Measurements from ENCODE around the gene CD2BP2. TPM values are rescaled to one million over a fixed set of nuclear protein-coding genes. Genes with fewer than 3 reads are reported as not detected.

The CD2BP2 gene
- total RNA-seq (2014; rRNA removed; shearing (Covaris generic)) (38.5 and 42.9 TPM in 2 replicates), polyA plus RNA-seq (2016; fragmentation: Nextera tagmentation; extraction: Ambion mirVana) (50.0 and 53.4 TPM in 2 replicates)

GRCh38 chr16:30355144-30355953, at the start of gene CD2BP2:
CD2BP2 (minus strand) TSS chr16:30355308; CDS start chr16:30354681, 627 bp downstream.
- Histone ChIP-seq H3K9ac (peak within 1 kb of the TSS; percentile 94), H2AFZ (peak within 1 kb of the TSS; percentile 79), H3K4me1 (ENCODE audit: insufficient read depth) (peaks cover 28% of the 10 kb centered on the region), H3K9me3 (ENCODE audit: low read depth) (no peaks in the 10 kb centered on the region), H3K27ac (peak within 1 kb of the TSS; percentile 98), H3F3A (ENCODE audit: insufficient read depth) (peaks cover 29% of the 10 kb centered on the region; the same call in 1 of the 2 replicates), H3K79me2 (ENCODE audit: insufficient read depth) (peaks cover 52% of the 10 kb centered on the region), H3K4me3 (peak within 1 kb of the TSS; percentile 89), H3K36me3 (ENCODE audit: low read depth) (peaks cover 11% of the 10 kb centered on the region; the same call in 1 of the 2 replicates), H3K9me2 (ENCODE audit: insufficient read depth) (no peaks in the 10 kb centered on the region), H3K4me2 (ENCODE audit: unreplicated experiment) (peak within 1 kb of the TSS; percentile 99), H4K20me1 (ENCODE audit: insufficient read depth) (no peaks in the 10 kb centered on the region), H3K27me3 (replicated peaks; ENCODE audit: insufficient read depth) (no peaks in the 10 kb centered on the region)
- TF ChIP-seq EZH2phosphoT487 (IDR thresholded peaks at IDR 0.05; ENCODE audit: insufficient read depth, low read depth) (no peak), EZH2 (IDR thresholded peaks at IDR 0.05; ENCODE audit: insufficient read depth, poor library complexity, severe bottlenecking) (no peak)
- DNase-seq = peak; percentile 100
- in situ Hi-C loops (cut with MboI) = no loop called here
- 0 to 2% methylated on average over 43 to 44 of the region's 45 CpGs for WGBS, 2 experiments (ENCODE audit: low coverage in 1 of 2, low lambda C conversion rate in 2 of 2, missing lambda C conversion rate in 2 of 2)

- no peaks in the 10 kb centered on the region for H3K36me3 ChIP-seq (ENCODE audit: low read depth)
- H4K20me1 ChIP-seq (ENCODE audit: insufficient read depth) = no peaks in the 10 kb centered on the region
- peaks cover 4% of the 10 kb centered on the region; the same call in 1 of the 2 replicates for H3K4me1 ChIP-seq (ENCODE audit: insufficient read depth)
- H3K27me3 ChIP-seq (replicated peaks; ENCODE audit: insufficient read depth) = no peaks in the 10 kb centered on the region
- no peaks in the 10 kb centered on the region for H3K9me2 ChIP-seq (ENCODE audit: insufficient read depth)
- DNase-seq = no peak
- no peak overlapping the region for H3K9ac ChIP-seq
- H3F3A ChIP-seq (ENCODE audit: insufficient read depth) = 0 out of 2 replicates have a peak, but pooled peaks cover 13% of the 10 kb centered on the region
- in situ Hi-C loops (cut with MboI) = loop anchor here (25.0 kb wide), 1 partner anchor 290 kb away; the partner anchor contains the start of genes GDPD3 and MAPK3
- TF ChIP-seq EZH2phosphoT487 (IDR thresholded peaks at IDR 0.05; ENCODE audit: insufficient read depth, low read depth) = no peak
- TF ChIP-seq EZH2 (IDR thresholded peaks at IDR 0.05; ENCODE audit: insufficient read depth, poor library complexity, severe bottlenecking) = no peak
- H3K4me3 ChIP-seq = no peak overlapping the region
- WGBS, 2 experiments (ENCODE audit: low coverage in 1 of 2, low lambda C conversion rate in 2 of 2, missing lambda C conversion rate in 2 of 2) = 77 to 84% methylated on average over 8 of the region's 8 CpGs
- H2AFZ ChIP-seq = no peak overlapping the region
- peaks cover 6% of the 10 kb centered on the region for H3K79me2 ChIP-seq (ENCODE audit: insufficient read depth)
- H3K9me3 ChIP-seq (ENCODE audit: low read depth) = no peaks in the 10 kb centered on the region
- H3K27ac ChIP-seq = no peak overlapping the region
- H3K4me2 ChIP-seq (ENCODE audit: unreplicated experiment) = no peak overlapping the region
These were observed 46.8 kb upstream of the CD2BP2 start for GRCh38 chr16:30401768-30402425.

- WGBS, 2 experiments (ENCODE audit: low coverage in 1 of 2, low lambda C conversion rate in 2 of 2, missing lambda C conversion rate in 2 of 2) = 9 to 12% methylated on average over 12 of the region's 12 CpGs
- in situ Hi-C loops (cut with MboI) = loop anchor here (25.0 kb wide), 1 partner anchor 287 kb away; the partner anchor contains the start of genes GDPD3 and MAPK3
- peak; percentile 49 for DNase-seq
- Histone ChIP-seq H4K20me1 (ENCODE audit: insufficient read depth) (no peaks in the 10 kb centered on the region), H2AFZ (peak overlapping the region; percentile 90), H3F3A (ENCODE audit: insufficient read depth) (0 out of 2 replicates have a peak, but pooled peaks cover 16% of the 10 kb centered on the region), H3K4me2 (ENCODE audit: unreplicated experiment) (peak overlapping the region; percentile 90), H3K79me2 (ENCODE audit: insufficient read depth) (peaks cover 16% of the 10 kb centered on the region), H3K9me2 (ENCODE audit: insufficient read depth) (no peaks in the 10 kb centered on the region), H3K27ac (peak overlapping the region; percentile 73), H3K9me3 (ENCODE audit: low read depth) (no peaks in the 10 kb centered on the region), H3K9ac (peak overlapping the region; percentile 82), H3K36me3 (ENCODE audit: low read depth) (no peaks in the 10 kb centered on the region), H3K4me1 (ENCODE audit: insufficient read depth) (no peaks in the 10 kb centered on the region), H3K4me3 (peak overlapping the region; percentile 83), H3K27me3 (replicated peaks; ENCODE audit: insufficient read depth) (no peaks in the 10 kb centered on the region)
- TF ChIP-seq EZH2 (IDR thresholded peaks at IDR 0.05; ENCODE audit: insufficient read depth, poor library complexity, severe bottlenecking) = no peak
- no peak for TF ChIP-seq EZH2phosphoT487 (IDR thresholded peaks at IDR 0.05; ENCODE audit: insufficient read depth, low read depth)
These were observed 44.5 kb upstream of the CD2BP2 start for GRCh38 chr16:30399435-30400186.

All from GM23248 (cell line).